Measurements from ENCODE around the gene TMEM259.

The TMEM259 gene

DNA sequence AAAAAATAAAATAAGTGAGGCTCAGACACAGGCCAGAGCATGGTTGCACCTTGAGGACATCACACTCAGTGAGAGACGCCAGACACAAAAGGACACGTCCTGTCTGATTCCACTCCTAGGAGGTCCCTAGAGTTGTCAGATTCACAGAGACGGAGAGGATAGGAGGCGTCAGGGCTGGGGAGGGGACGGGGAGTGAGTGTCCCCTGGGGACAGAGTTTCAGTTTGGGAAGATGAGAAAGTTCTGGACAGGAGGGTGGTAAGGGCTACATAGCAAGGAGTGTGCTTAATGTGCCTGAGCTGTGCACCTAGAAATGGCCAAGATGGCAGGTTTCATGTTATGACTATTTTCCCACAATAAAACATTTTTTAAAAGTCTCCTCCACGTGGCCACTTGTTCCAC, 22.9 kb downstream of the TMEM259 start:
- Mint-ChIP-seq H3K27ac (no peak overlapping the region), H3K4me3 (no peak overlapping the region), H3K4me1 (peaks cover 14% of the 10 kb centered on the region), H3K36me3 (ENCODE audit: low read depth) (no peaks in the 10 kb centered on the region), H3K27me3 (peaks cover 34% of the 10 kb centered on the region), H3K9me3 (no peaks in the 10 kb centered on the region)
- ATAC-seq (no peak), DNase-seq (no peak)

DNA sequence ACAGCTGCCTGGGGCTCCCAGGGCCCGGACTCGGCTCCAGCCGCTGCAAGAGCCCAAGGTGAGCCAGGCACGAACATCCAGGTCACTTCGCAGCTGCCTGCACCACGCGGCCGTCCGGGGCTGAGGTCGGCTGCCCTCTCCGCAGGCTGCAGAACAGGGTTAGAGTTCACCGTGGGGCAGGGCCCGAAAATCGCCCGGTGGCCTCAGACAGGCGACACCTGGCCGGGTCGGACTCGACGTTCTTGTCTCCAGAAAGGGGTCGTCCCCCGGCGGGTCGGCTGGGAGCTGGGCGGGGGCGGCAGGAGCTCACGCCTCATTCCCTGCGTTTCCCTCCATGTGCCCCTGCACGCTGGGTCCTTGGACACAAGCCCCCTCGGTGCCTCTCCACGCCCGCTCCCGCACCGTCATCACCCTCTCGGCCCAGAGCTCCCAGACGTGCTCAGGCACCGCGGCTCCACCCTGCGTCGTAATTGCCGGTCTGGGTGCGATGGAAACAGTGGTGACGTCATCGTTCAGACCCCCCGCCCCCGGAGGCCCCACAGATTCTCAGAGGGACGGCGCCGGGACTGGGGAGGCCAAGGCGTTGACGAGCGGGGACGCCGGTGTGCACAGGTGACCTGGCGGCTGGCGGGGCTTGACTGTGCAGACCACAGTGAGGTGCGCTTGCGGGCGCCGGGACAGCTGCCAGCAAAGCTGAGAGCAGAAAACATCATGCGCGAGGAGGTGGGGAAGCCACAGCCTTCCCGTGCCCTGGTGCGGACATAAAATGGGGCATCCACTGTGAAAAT, 24.7 kb downstream of the TMEM259 start:
- Mint-ChIP-seq H3K27me3 (peaks cover 31% of the 10 kb centered on the region), H3K36me3 (ENCODE audit: low read depth) (peaks cover 2% of the 10 kb centered on the region), H3K4me3 (no peak overlapping the region), H3K9me3 (no peaks in the 10 kb centered on the region), H3K4me1 (peaks cover 14% of the 10 kb centered on the region), H3K27ac (peak overlapping the region; percentile 59)
- peak; percentile 60 for ATAC-seq
- peak; percentile 76 for DNase-seq

DNA sequence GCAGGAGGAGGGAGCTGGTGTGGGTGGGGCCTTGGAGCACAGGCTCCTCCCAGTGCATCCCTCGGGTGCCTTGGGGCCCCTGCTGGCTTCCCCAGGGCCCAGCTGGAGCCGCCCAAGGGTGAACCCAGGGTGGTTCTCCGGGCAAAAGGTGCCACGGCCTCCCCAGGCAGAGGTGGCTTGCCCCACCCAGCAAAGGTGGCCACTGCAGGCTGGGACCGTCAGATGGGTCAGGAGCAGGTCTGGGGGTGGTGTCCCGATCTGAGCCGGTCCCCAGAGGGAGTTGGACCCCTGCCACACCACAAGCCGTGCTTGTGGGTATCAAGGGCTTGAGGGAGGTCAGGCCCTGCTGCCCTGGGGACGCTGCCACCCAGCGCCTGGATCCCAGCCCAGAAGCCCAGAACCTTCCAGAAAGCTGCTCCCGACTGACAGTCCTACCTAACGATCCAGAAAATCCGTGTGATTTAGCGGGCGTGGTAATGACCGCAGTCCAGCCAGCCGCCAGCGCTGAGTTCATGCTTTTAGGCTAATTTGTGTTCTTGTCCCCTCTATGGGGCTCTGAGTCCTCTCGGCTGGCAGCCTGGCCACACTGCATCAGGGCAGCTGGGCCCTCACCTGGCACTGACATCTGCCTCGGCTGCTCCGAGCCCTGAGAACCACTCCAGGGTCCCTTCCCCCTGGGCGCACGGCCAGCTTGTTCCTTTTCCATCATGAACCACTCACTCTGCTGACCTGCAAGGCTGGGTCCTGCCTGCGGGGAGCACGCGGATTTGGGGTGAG, 25.7 kb downstream of the TMEM259 start:
- ATAC-seq (no peak), DNase-seq (no peak)
- Mint-ChIP-seq H3K4me1 (peaks cover 14% of the 10 kb centered on the region), H3K36me3 (ENCODE audit: low read depth) (peaks cover 8% of the 10 kb centered on the region), H3K27ac (no peak overlapping the region), H3K27me3 (peaks cover 26% of the 10 kb centered on the region), H3K9me3 (no peaks in the 10 kb centered on the region), H3K4me3 (no peak overlapping the region)

DNA sequence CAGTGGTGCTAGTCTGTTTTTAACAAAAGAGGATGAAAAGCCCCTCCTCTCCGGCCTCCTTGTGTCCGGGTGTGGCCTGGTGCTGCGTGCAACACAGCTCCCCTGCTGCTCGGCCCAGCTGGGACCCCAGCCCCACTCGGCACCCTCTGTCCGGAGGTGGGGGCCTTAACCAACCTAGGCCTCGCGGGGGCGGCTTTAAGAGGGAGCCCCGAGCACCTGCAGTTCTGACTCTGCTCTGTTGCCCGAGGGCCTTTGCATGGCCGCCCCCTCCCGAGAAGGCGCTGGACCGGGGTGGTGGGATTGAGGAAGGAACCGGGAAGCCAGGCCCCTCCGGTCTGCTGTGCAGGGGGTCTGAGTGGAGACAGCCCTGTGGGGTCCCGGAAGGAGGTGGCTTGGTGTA, 26.4 kb downstream of the TMEM259 start:
- H3K9me3 Mint-ChIP-seq: no peaks in the 10 kb centered on the region
- ATAC-seq: no peak
- H3K27me3 Mint-ChIP-seq: peaks cover 22% of the 10 kb centered on the region

DNA sequence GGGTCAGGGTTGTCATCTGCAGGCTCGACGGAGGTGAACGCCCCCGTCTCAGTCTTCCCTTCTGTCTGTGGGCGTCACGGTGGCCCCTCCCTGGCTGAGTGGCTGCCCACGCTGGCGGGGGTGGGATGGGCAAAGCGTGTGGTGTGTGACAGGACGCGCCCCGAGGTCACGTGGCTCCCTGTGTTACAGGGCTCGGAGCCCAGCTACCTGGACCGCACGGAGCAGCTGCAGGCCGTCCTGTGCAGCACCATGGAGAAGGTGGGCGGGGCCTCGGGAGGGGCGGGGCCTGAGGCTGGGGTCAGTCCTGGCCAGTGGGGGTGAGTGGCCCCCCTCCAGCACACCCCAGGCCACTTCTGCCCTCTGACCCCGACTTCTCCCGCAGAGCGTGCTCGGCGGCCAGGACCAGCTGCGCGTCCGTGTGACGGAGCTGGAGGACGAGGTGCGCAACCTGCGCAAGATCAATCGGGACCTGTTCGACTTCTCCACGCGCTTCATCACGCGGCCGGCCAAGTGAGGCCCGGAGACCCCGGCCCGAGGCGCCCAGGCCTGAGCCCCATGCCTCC, 27.0 kb downstream of the TMEM259 start:
- DNase-seq: no peak
- no peak for ATAC-seq
- no peaks in the 10 kb centered on the region for H3K9me3 Mint-ChIP-seq
- H3K27ac Mint-ChIP-seq: no peak overlapping the region
- H3K36me3 Mint-ChIP-seq (ENCODE audit: low read depth): peaks cover 8% of the 10 kb centered on the region
- H3K4me1 Mint-ChIP-seq: peaks cover 11% of the 10 kb centered on the region
- peaks cover 16% of the 10 kb centered on the region for H3K27me3 Mint-ChIP-seq
- H3K4me3 Mint-ChIP-seq: no peak overlapping the region

More for the DNA sequence above, 26.4 kb downstream of the TMEM259 start:
- no peak for DNase-seq
- peaks cover 14% of the 10 kb centered on the region for H3K4me1 Mint-ChIP-seq
- no peak overlapping the region for H3K4me3 Mint-ChIP-seq
- H3K36me3 Mint-ChIP-seq (ENCODE audit: low read depth): peaks cover 8% of the 10 kb centered on the region
- H3K27ac Mint-ChIP-seq: no peak overlapping the region

DNA sequence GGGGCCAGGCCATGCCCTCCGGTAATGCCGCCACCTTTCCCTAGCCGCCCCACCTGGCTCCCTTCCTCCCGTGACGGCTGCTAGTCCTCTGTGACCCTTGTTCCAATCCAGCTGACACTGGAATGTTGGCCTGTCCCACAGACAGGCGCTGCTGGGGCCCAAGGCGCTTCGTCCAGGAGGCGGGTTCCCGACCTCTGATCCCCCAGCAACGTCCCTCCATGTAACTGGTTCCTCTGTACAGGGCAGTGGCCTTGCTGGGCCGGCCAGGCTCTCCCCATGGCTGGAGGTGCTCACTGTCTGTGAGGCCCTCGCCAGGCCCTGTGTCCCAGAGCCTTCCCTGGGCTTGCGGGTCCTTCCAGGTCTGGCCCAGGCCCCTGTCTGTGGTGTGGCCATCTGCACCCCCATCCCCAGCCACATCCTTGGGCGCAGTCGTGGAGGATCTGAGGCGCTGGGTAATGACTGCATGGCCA, 27.5 kb downstream of the TMEM259 start:
- H3K9me3 Mint-ChIP-seq: no peaks in the 10 kb centered on the region
- no peak overlapping the region for H3K4me3 Mint-ChIP-seq
- H3K27ac Mint-ChIP-seq: no peak overlapping the region
- DNase-seq (no peak), ATAC-seq (no peak)
- peaks cover 11% of the 10 kb centered on the region for H3K4me1 Mint-ChIP-seq
- H3K36me3 Mint-ChIP-seq (ENCODE audit: low read depth): peaks cover 9% of the 10 kb centered on the region
- peaks cover 13% of the 10 kb centered on the region for H3K27me3 Mint-ChIP-seq

DNA sequence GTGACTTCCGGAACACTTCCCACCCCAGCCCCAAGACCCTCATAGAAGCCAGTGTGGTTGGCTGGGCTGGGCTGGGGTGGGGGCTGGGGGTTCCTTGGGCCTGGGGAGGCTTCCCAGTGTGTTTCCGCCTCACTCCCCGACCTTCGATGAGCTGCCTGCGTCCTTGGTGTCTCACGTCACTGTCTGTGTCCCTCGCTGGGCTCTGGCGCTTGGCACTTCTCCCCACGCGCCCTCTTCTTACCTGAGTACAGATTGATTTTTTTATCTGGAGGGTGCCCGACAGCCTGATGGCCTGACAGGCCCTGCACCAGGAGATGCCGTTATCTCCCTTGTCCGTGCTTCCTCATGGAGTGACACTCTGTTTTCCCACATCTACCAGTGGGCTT, 28.3 kb downstream of the TMEM259 start:
- Mint-ChIP-seq H3K27ac (no peak overlapping the region), H3K4me3 (no peak overlapping the region), H3K4me1 (peaks cover 11% of the 10 kb centered on the region), H3K9me3 (no peaks in the 10 kb centered on the region), H3K36me3 (ENCODE audit: low read depth) (peaks cover 9% of the 10 kb centered on the region), H3K27me3 (peaks cover 7% of the 10 kb centered on the region)
- no peak for DNase-seq
- ATAC-seq: no peak

DNA sequence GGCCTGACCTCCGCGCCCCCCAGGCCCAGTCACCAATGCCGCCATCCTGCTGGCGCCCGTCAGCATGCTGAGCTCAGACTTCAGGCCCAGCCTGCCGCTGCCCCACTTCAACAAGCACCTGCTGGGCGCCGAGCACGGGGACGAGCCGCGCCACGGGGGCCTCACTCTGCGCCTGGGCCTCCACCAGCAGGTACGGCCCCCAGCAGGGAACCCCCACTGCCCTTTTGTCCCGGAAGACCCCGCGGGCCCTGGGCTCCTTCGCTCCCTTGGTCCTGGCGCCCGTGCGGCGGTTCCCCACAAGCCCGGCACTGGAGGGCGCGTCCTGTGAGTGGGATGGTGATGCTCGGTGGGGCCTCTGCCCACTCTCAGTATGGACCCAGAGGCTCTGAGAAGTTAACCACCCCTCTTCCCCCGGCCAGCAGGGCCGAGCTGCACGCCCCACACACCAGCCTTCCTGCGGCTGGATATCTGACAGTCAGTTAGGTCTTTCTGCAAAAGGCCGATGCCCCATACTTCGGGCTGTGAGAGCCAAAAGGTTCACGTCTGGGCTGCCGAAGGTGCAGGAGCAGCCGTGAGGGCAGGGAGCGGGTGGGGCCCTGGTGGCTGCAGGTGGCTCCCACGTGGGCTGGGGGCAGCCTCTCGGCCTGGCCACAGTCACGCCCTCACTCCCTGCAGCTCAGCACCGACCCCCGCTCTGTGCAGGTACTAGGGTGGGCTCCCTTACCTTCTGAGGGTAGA, 28.8 kb downstream of the TMEM259 start:
- H3K36me3 Mint-ChIP-seq (ENCODE audit: low read depth): peaks cover 13% of the 10 kb centered on the region
- ATAC-seq: peak; percentile 2
- no peak for DNase-seq
- no peak overlapping the region for H3K27ac Mint-ChIP-seq
- peaks cover 5% of the 10 kb centered on the region for H3K27me3 Mint-ChIP-seq
- H3K4me3 Mint-ChIP-seq: no peak overlapping the region
- no peaks in the 10 kb centered on the region for H3K9me3 Mint-ChIP-seq
- peaks cover 13% of the 10 kb centered on the region for H3K4me1 Mint-ChIP-seq

DNA sequence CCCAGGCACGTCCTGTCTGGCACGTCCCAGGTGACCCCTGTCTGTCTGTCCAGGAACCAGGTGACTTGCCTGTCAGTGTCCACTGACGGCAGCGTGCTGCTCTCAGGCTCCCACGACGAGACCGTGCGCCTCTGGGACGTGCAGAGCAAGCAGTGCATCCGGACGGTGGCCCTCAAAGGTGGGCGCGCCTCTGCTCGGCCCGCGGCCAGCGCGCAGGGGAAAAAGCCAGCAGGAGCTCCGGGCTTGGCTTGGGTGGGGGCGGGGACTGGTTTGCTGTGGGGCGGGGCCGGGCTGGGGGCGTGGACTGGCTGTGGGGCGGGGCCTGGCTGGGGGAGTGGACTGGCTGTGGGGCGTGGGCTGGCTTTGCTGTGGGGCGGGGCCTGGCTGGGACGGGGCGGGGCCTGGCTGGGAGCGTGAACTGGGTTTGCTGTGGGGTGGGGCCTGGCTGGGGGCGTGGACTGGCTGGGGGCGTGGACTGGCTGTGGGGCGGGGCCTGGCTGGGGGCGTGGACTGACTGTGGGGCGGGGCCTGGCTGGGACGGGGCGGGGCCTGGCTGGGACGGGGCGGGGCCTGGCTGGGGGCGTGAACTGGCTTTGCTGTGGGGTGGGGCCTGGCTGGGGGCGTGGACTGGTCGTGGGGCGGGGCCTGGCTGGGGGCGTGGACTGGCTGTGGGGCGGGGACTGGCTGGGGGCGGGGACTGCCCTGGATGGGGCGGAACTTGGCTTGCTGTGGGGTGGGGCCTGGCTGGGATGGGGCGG, 29.6 kb downstream of the TMEM259 start:
- peak; percentile 75 for DNase-seq
- Mint-ChIP-seq H3K27ac (no peak overlapping the region), H3K4me1 (peaks cover 6% of the 10 kb centered on the region), H3K27me3 (peaks cover 1% of the 10 kb centered on the region), H3K9me3 (no peaks in the 10 kb centered on the region), H3K36me3 (ENCODE audit: low read depth) (peaks cover 19% of the 10 kb centered on the region), H3K4me3 (no peak overlapping the region)
- ATAC-seq: peak; percentile 18

DNA sequence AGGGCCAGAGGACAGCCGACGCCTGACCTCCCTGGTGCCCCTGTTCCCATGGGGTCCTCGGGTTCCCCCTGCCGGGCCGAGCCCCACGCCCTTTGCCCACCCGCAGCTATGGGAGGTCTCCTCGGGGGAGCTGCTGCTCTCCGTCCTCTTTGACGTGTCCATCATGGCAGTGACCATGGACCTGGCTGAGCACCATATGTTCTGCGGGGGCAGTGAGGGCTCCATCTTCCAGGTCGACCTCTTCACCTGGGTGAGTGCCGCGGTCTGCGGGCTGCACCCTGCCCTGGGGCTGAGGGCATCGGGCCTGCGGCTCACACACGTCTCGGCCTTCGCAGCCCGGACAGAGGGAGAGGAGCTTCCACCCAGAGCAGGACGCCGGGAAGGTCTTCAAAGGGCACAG, 30.2 kb downstream of the TMEM259 start:
- Mint-ChIP-seq H3K9me3 (no peaks in the 10 kb centered on the region), H3K4me3 (no peak overlapping the region), H3K36me3 (ENCODE audit: low read depth) (peaks cover 20% of the 10 kb centered on the region), H3K27me3 (no peaks in the 10 kb centered on the region), H3K27ac (no peak overlapping the region), H3K4me1 (peaks cover 3% of the 10 kb centered on the region)
- ATAC-seq: no peak
- DNase-seq: no peak

DNA sequence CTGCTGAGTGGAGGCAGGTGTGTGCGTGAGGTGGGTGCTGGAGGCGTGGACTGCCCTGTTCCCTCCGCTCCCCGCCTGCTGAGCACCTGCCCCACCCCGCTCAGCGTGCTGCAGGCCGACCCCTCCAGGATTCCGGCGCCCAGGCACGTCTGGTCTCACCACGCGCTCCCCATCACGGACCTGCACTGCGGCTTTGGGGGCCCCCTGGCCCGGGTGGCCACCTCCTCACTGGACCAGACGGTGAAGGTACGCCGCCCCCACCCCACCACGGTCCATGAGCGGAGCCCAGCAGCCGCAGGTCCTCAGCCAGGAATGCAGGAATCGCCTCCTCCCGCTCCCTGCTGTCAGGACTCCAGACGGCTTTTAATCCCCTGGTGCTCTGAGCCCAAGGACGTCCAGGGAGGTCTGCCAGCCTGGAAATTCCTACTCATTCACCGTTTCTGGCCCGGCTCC, 30.8 kb downstream of the TMEM259 start:
- ATAC-seq (no peak), DNase-seq (no peak)
- no peaks in the 10 kb centered on the region for H3K9me3 Mint-ChIP-seq
- peaks cover 7% of the 10 kb centered on the region for H3K4me1 Mint-ChIP-seq
- no peak overlapping the region for H3K4me3 Mint-ChIP-seq
- H3K27me3 Mint-ChIP-seq: no peaks in the 10 kb centered on the region
- H3K36me3 Mint-ChIP-seq (ENCODE audit: low read depth): peaks cover 23% of the 10 kb centered on the region
- no peak overlapping the region for H3K27ac Mint-ChIP-seq

DNA sequence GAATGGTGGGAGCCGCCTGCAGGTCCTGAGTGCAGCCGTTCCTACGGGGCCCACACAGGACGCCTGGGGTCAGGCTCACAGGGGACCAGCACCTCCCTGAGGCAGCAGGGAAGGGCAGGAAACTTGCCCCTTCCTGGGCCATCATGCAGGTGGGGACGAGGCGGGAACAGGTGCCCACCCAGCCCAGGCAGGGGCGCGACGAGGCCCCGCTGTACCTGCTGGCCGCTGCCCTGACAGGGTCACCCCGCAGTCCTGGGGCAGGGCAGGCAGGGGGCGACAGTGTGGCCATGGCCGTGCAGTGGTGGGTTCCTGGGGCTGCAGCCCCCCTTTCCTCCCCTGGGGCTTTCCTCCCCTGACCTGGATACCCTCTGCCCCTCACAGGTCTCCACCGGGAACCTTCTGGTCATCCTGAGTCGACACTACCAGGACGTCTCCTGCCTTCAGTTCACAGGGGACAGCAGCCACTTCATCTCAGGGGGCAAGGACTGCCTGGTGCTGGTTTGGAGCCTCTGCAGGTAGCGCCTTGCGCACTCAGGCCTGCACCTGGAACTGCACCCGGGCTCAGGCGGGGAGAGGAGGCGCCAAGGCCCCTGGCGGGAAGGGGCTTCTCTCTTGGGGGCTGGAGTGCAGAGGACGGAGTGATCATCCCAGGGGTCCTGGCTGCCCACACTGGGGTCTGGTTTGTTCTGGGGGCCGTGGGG, 31.4 kb downstream of the TMEM259 start:
- H3K27ac Mint-ChIP-seq: no peak overlapping the region
- H3K4me3 Mint-ChIP-seq: no peak overlapping the region
- no peak for DNase-seq
- peaks cover 23% of the 10 kb centered on the region for H3K36me3 Mint-ChIP-seq (ENCODE audit: low read depth)
- H3K4me1 Mint-ChIP-seq: peaks cover 13% of the 10 kb centered on the region
- no peak for ATAC-seq
- H3K27me3 Mint-ChIP-seq: no peaks in the 10 kb centered on the region
- no peaks in the 10 kb centered on the region for H3K9me3 Mint-ChIP-seq

DNA sequence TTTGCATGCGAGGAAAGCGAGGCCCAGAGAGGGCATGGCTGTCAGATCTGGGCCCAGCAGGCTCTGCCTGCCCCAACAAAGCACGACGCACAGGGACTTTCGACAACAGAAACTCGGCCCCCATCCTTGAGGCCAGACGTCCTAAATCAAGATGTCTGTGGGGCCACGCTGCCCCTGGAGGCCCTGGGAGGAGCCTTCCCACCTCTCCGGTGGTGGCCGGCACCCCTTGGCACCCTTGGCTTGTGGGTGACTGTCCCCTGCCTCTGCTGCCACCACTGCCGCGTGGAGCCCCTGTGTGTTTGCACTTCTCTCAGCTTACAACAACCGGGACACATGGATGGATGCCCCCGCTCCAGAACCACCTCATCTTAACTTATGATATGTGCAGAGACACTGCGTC, 32.4 kb downstream of the TMEM259 start:
- no peaks in the 10 kb centered on the region for H3K9me3 Mint-ChIP-seq
- no peak overlapping the region for H3K4me3 Mint-ChIP-seq
- no peak overlapping the region for H3K27ac Mint-ChIP-seq
- peaks cover 20% of the 10 kb centered on the region for H3K4me1 Mint-ChIP-seq
- DNase-seq: no peak
- no peaks in the 10 kb centered on the region for H3K27me3 Mint-ChIP-seq
- no peak for ATAC-seq
- peaks cover 23% of the 10 kb centered on the region for H3K36me3 Mint-ChIP-seq (ENCODE audit: low read depth)

Data from activated naive CD8-positive, alpha-beta T cell treated with anti-CD3 and anti-CD28 coated beads, Interleukin-2, amount 50 U/mL, for 24 hours (primary cell).